GM12892 (cell line): ENCODE data around the gene SSBP3.

Experiments
- POLR2A ChIP-seq: IDR thresholded peaks from 2 replicates; pipeline ENCODE4 v1.6.1; 2011; ENCODE audit warnings: low read depth, low read length, control low read depth
- POLR2AphosphoS5 ChIP-seq: IDR thresholded peaks from 2 replicates; pipeline ENCODE4 v1.6.1; 2011; ENCODE audit warnings: low read depth, low read length, control low read depth
- TAF1 ChIP-seq: IDR thresholded peaks from 2 replicates; pipeline ENCODE4 v1.6.1; 2011; ENCODE audit warnings: low read depth, mild to moderate bottlenecking, control low read depth, low read length, borderline replicate concordance

DNA sequence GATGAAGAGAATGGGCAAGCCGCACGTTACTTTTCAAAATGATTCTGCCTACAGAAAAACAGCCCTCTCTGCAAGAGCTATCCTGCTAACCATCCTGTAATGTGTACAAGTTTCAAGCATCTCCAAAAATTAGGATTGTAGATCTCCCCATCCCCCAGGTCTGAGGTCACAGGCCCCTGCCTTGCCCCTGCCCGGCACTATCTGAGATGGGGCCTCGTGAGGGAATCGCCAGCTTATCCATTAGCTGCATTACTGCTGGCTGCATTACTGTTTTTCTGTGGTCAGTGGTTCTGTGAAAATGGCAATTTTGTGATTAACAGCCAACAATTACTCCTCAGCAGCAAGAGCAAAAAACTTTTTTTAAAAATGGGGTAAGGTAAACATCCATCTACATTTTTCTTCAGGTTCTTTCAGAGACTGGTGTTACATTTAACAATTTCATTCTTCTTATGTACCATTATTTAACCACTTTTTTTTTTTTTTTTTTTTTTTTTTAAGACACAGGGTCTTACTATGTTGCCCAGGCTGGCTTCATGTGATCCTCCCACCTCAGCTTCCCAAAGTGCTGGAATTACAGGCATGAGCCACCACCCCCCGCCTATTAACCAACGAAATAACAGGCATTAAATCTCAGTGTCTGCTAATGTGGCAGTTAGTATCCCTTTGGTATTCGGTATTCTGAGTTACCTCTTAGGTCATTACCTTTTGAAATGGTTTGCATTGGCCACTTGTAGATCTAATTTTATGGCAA lies 122.4 kb downstream of the SSBP3 start:
- TF ChIP-seq POLR2AphosphoS5, result no peak
- TF ChIP-seq POLR2A, result no peak
- no peak for TF ChIP-seq TAF1
